Aorta (tissue), 5 donors: ENCODE data around the gene SLC6A4. TPM values are rescaled to one million over a fixed set of nuclear protein-coding genes. Genes with fewer than 3 reads are reported as not detected.

ENCODE experiments used
- ATAC-seq: fragments of 200-7000 bp; cut with Tn5 transposase; one replicate; pipeline ENCODE4 v1.9.1; 2022; ENCODE audit warnings: moderate library complexity; ENCODE audit not compliant: low FRiP score
- DNase-seq, 2 donors: peaks; one replicate each; pipeline ENCODE4 v3.0.0-alpha.2; 2020
- H3K27ac ChIP-seq, 2 donors: one replicate each; pipeline ENCODE4 v1.5.1; 2013; ENCODE audit warnings: low read length in 2 of 2, mild to moderate bottlenecking in 2 of 2, moderate library complexity in 2 of 2, control low read depth in 1 of 2, inconsistent platforms in 1 of 2, low read depth in 1 of 2
- H3K27me3 ChIP-seq, 2 donors: one replicate each; pipeline ENCODE4 v1.6.1; 2013; ENCODE audit warnings: control low read depth in 1 of 2, low read length in 1 of 2, mild to moderate bottlenecking in 1 of 2, moderate library complexity in 1 of 2; ENCODE audit not compliant: insufficient read depth in 2 of 2, control insufficient read depth in 1 of 2
- H3K36me3 ChIP-seq, 2 donors: one replicate each; pipeline ENCODE4 v1.6.1; 2013; ENCODE audit warnings: control low read depth in 1 of 2, low read length in 1 of 2, mild to moderate bottlenecking in 1 of 2; ENCODE audit not compliant: insufficient read depth in 2 of 2, control insufficient read depth in 1 of 2
- H3K4me1 ChIP-seq, 2 donors: one replicate each; pipeline ENCODE4 v1.6.1; 2013; ENCODE audit warnings: low read length in 2 of 2, control low read depth in 1 of 2, mild to moderate bottlenecking in 1 of 2, moderate library complexity in 1 of 2; ENCODE audit not compliant: insufficient read depth in 2 of 2, control insufficient read depth in 1 of 2
- H3K4me3 ChIP-seq, 2 donors: one replicate each; pipeline ENCODE4 v1.5.1; 2013; ENCODE audit warnings: low read length in 2 of 2, control low read depth in 1 of 2, mild to moderate bottlenecking in 1 of 2
- H3K9me3 ChIP-seq: one replicate; pipeline ENCODE4 v1.6.1; 2013; ENCODE audit warnings: mild to moderate bottlenecking, low read length; ENCODE audit not compliant: control insufficient read depth
- WGBS, 2 donors: extraction: QIAGEN DNeasy Blood & Tissue Kit; methylation state at CpG; one replicate each; pipeline ENCODE4 v1.1.7; 2013; 5-methylcytosine and 5-hydroxymethylcytosine counted together
- intact Hi-C, 2 donors: fragments of 100-400 bp; cut with DNase I; formaldehyde crosslinking; loops; one replicate each; pipeline versions ENCODE4 v1.14.2 to v1.15.0; 2022
- polyA plus RNA-seq, 2 donors: library from polyadenylated mRNA; stranded (reverse); fragments of 200-250 nt; gene quantifications; one replicate each; pipeline ENCODE4 v1.2.3, GENCODE V29; 2013
- total RNA-seq, 2 donors: library from RNA; stranded (reverse); fragmentation: NEBNext Ultra II Directional; extraction: Animal tissue kit (Norgen Biotek cat#: 25700); gene quantifications; one replicate each; pipeline ENCODE4 v1.2.1, GENCODE V29; 2021
- donor health status: healthy with polysubstance abuse.
- donor health status: Bipolar disorder and iron deficiency.
- donor health status: DM: no; HTN: no; CAD: no.
- donor health status: DM: no; HTN: no; CAD: no.
- donor health status: DM: yes; HTN: yes; CAD: no.

The SLC6A4 gene
- total and polyA plus RNA-seq, 4 donors: 0.13 to 1.1 (median 0.36) TPM

GRCh38 chr17:30228011-30228410 lies 7.5 kb downstream of the SLC6A4 start:
- Histone ChIP-seq H3K27ac (no peak overlapping the region), H3K36me3 (no peaks in the 10 kb centered on the region), H3K4me3 (no peak overlapping the region), H3K4me1 (no peaks in the 10 kb centered on the region), H3K9me3 (no peaks in the 10 kb centered on the region), H3K27me3 (no peaks in the 10 kb centered on the region)
- intact Hi-C loops: no loop called here
- DNase-seq (no peak), ATAC-seq (no peak)
- 96 to 98% methylated on average over 3 of the region's 3 CpGs for WGBS, 2 donors

- ATAC-seq (no peak), DNase-seq (peak in 1 of 2 donors; percentile 39)
- intact Hi-C loops: no loop called here
- Histone ChIP-seq H3K36me3 (no peaks in the 10 kb centered on the region), H3K27ac (no peak overlapping the region), H3K9me3 (no peaks in the 10 kb centered on the region), H3K4me1 (no peaks in the 10 kb centered on the region), H3K4me3 (no peak overlapping the region), H3K27me3 (no peaks in the 10 kb centered on the region)
- WGBS, 2 donors: 89 to 92% methylated on average over 10 of the region's 10 CpGs
These were observed 8.6 kb downstream of the SLC6A4 start for GRCh38 chr17:30226878-30227277.

- Histone ChIP-seq H3K9me3 (no peaks in the 10 kb centered on the region), H3K36me3 (no peaks in the 10 kb centered on the region), H3K27ac (no peak overlapping the region), H3K27me3 (no peaks in the 10 kb centered on the region), H3K4me3 (no peak overlapping the region), H3K4me1 (no peaks in the 10 kb centered on the region)
- intact Hi-C loops: no loop called here
- DNase-seq: no peak
- WGBS, 2 donors: 83% methylated on average over 15 of the region's 15 CpGs
- ATAC-seq: no peak
These were observed 9.5 kb downstream of the SLC6A4 start for GRCh38 chr17:30225919-30226553.

- Histone ChIP-seq H3K27me3 (no peaks in the 10 kb centered on the region), H3K4me1 (no peaks in the 10 kb centered on the region), H3K36me3 (no peaks in the 10 kb centered on the region), H3K4me3 (no peak overlapping the region), H3K27ac (no peak overlapping the region), H3K9me3 (no peaks in the 10 kb centered on the region)
- ATAC-seq (no peak), DNase-seq (no peak)
- 29 to 50% methylated on average over 3 of the region's 3 CpGs for WGBS, 2 donors
- intact Hi-C loops: no loop called here
These were observed 10.4 kb downstream of the SLC6A4 start for GRCh38 chr17:30225112-30225511.

GRCh38 chr17:30224419-30224960 lies 11.0 kb downstream of the SLC6A4 start:
- 61% methylated on average over 8 of the region's 8 CpGs for WGBS, 2 donors
- Histone ChIP-seq H3K27me3 (no peaks in the 10 kb centered on the region), H3K4me1 (no peaks in the 10 kb centered on the region), H3K36me3 (no peaks in the 10 kb centered on the region), H3K27ac (no peak overlapping the region), H3K4me3 (no peak overlapping the region), H3K9me3 (no peaks in the 10 kb centered on the region)
- no peak for DNase-seq
- intact Hi-C loops: no loop called here
- no peak for ATAC-seq

- 88 to 89% methylated on average over 13 of the region's 13 CpGs for WGBS, 2 donors
- Histone ChIP-seq H3K27ac (no peak overlapping the region), H3K4me3 (no peak overlapping the region), H3K27me3 (no peaks in the 10 kb centered on the region), H3K4me1 (no peaks in the 10 kb centered on the region), H3K36me3 (no peaks in the 10 kb centered on the region), H3K9me3 (no peaks in the 10 kb centered on the region)
- DNase-seq: peak in 1 of 2 donors; percentile 51
- ATAC-seq: no peak
- intact Hi-C loops: no loop called here
These were observed 12.7 kb downstream of the SLC6A4 start for GRCh38 chr17:30222721-30223175.

- Histone ChIP-seq H3K4me3 (no peak overlapping the region), H3K36me3 (no peaks in the 10 kb centered on the region), H3K4me1 (no peaks in the 10 kb centered on the region), H3K27me3 (no peaks in the 10 kb centered on the region), H3K27ac (no peak overlapping the region), H3K9me3 (no peaks in the 10 kb centered on the region)
- WGBS, 2 donors: 94 to 98% methylated on average over 4 of the region's 4 CpGs
- intact Hi-C loops: no loop called here
- DNase-seq (no peak), ATAC-seq (no peak)
These were observed 13.2 kb downstream of the SLC6A4 start for GRCh38 chr17:30222251-30222650.

GRCh38 chr17:30221346-30221745 lies 14.2 kb downstream of the SLC6A4 start:
- intact Hi-C loops: no loop called here
- no peak overlapping the region for H3K4me3 ChIP-seq
- no peaks in the 10 kb centered on the region for H3K4me1 ChIP-seq
- H3K36me3 ChIP-seq: no peaks in the 10 kb centered on the region
- no peak overlapping the region for H3K27ac ChIP-seq
- WGBS, 2 donors: 89 to 91% methylated on average over 10 of the region's 10 CpGs
- DNase-seq: peak in 1 of 2 donors; percentile 53
- no peaks in the 10 kb centered on the region for H3K9me3 ChIP-seq
- ATAC-seq: no peak
- no peaks in the 10 kb centered on the region for H3K27me3 ChIP-seq

- no peaks in the 10 kb centered on the region for H3K27me3 ChIP-seq
- intact Hi-C loops: no loop called here
- H3K9me3 ChIP-seq: no peaks in the 10 kb centered on the region
- 82 to 86% methylated on average over 5 of the region's 5 CpGs for WGBS, 2 donors
- no peak overlapping the region for H3K4me3 ChIP-seq
- H3K36me3 ChIP-seq: no peaks in the 10 kb centered on the region
- H3K4me1 ChIP-seq: no peaks in the 10 kb centered on the region
- no peak for ATAC-seq
- no peak for DNase-seq
- H3K27ac ChIP-seq: no peak overlapping the region
These were observed 15.1 kb downstream of the SLC6A4 start for GRCh38 chr17:30220414-30220813.
